Measurements from ENCODE around the gene PTPRO. TPM values are rescaled to one million over a fixed set of nuclear protein-coding genes. Genes with fewer than 3 reads are reported as not detected.
A peak's percentile ranks its signal among the peaks of the same experiment; 100 is the strongest.

Gene PTPRO
- total and polyA plus RNA-seq, 4 donors = 0.31 to 3.3 (median 1.1) TPM

GRCh38 chr12:15274561-15274967 lies 47.7 kb upstream of the PTPRO start (continued):
- TF ChIP-seq REST (IDR thresholded peaks at IDR 0.05) (no peak), RXRA (IDR thresholded peaks at IDR 0.05) (no peak), HNF4G (IDR thresholded peaks at IDR 0.05) (no peak), ZBTB33 (IDR thresholded peaks at IDR 0.05) (no peak), EGR1 (IDR thresholded peaks at IDR 0.05; ENCODE audit: low read depth in 2 of 2) (no peak), FOXA2 (IDR thresholded peaks at IDR 0.05) (no peak), SP1 (IDR thresholded peaks at IDR 0.05) (no peak)

GRCh38 chr12:15276088-15276698 lies 46.1 kb upstream of the PTPRO start:
- DNase-seq (ENCODE audit: low spot score) = no peak
- TF ChIP-seq RAD21 (IDR thresholded peaks at IDR 0.05) (peak; percentile 79 to 90), REST (IDR thresholded peaks at IDR 0.05) (no peak), SP1 (IDR thresholded peaks at IDR 0.05) (no peak), ATF3 (IDR thresholded peaks at IDR 0.05) (no peak), JUND (IDR thresholded peaks at IDR 0.05) (no peak), ZBTB33 (IDR thresholded peaks at IDR 0.05) (no peak), EGR1 (IDR thresholded peaks at IDR 0.05; ENCODE audit: low read depth in 2 of 2) (no peak), RXRA (IDR thresholded peaks at IDR 0.05) (no peak), HNF4G (IDR thresholded peaks at IDR 0.05) (no peak), TAF1 (conservative IDR thresholded peaks at IDR 0.05) (no peak), GABPA (IDR thresholded peaks at IDR 0.05 in 1 of 2, conservative IDR thresholded peaks at IDR 0.05 in 1 of 2) (no peak), FOXA1 (IDR thresholded peaks at IDR 0.05) (no peak), NR2F2 (IDR thresholded peaks at IDR 0.05) (no peak), HNF4A (conservative IDR thresholded peaks at IDR 0.05) (no peak), YY1 (IDR thresholded peaks at IDR 0.05) (peak; percentile 83), FOXA2 (IDR thresholded peaks at IDR 0.05) (no peak), CTCF (IDR thresholded peaks at IDR 0.05; ENCODE audit: low read depth, low read length, missing input control) (peak; percentile 71), MAX (IDR thresholded peaks at IDR 0.05) (no peak)
- Histone ChIP-seq H3K9ac (ENCODE audit: low read depth in 1 of 2, low read length in 2 of 2) (no peak overlapping the region), H3K4me3 (ENCODE audit: low read depth in 1 of 3, low read length in 3 of 3) (no peak overlapping the region), H3K9me3 (ENCODE audit: control insufficient read depth in 4 of 4, low read length in 3 of 4) (no peaks in the 10 kb centered on the region), H3K4me1 (ENCODE audit: control insufficient read depth in 4 of 4, insufficient read depth in 4 of 4, low read length in 3 of 4) (peaks cover 0 to 2% (median 0%) of the 10 kb centered on the region in 4 donors), H3K27me3 (ENCODE audit: control insufficient read depth in 4 of 4, insufficient read depth in 4 of 4, low read length in 3 of 4) (peaks cover 0 to 5% (median 0%) of the 10 kb centered on the region in 4 donors), H3K27ac (ENCODE audit: low read depth in 1 of 2, low read length in 2 of 2) (no peak overlapping the region), H3K36me3 (ENCODE audit: control insufficient read depth in 4 of 4, insufficient read depth in 3 of 4, low read depth in 1 of 4, low read length in 3 of 4) (no peaks in the 10 kb centered on the region)
- WGBS = 29% methylated on average over 8 of the region's 8 CpGs

All from liver (tissue), 9 donors.